Astrocyte of the spinal cord (primary cell): ENCODE results near the gene NXPH4.

Source experiments
- DNase-seq: peaks from one replicate; pipeline ENCODE4 v3.0.0; 2011; ENCODE audit warnings: low read depth, low spot score
- H3K4me3 ChIP-seq: 2 replicates; pipeline ENCODE4 v1.5.1; 2011; ENCODE audit warnings: low read depth, mild to moderate bottlenecking, low read length, moderate library complexity
- in situ Hi-C: cut with HindIII; loops from 2 replicates; pipeline ENCODE4 v1.10.0; 2017; ENCODE audit warnings: low sequenced_read_pairs
- TF ChIP-seq, protein P1 (sequence below): IDR thresholded peaks from 2 replicates; pipeline ENCODE4 v1.5.1; 2012; ENCODE audit warnings: low read depth, mild to moderate bottlenecking, low read length, inconsistent platforms

Gene NXPH4

GRCh38 chr12:57224278-57224972, 7.8 kb downstream of the NXPH4 start:
- TF ChIP-seq, protein P1, sequence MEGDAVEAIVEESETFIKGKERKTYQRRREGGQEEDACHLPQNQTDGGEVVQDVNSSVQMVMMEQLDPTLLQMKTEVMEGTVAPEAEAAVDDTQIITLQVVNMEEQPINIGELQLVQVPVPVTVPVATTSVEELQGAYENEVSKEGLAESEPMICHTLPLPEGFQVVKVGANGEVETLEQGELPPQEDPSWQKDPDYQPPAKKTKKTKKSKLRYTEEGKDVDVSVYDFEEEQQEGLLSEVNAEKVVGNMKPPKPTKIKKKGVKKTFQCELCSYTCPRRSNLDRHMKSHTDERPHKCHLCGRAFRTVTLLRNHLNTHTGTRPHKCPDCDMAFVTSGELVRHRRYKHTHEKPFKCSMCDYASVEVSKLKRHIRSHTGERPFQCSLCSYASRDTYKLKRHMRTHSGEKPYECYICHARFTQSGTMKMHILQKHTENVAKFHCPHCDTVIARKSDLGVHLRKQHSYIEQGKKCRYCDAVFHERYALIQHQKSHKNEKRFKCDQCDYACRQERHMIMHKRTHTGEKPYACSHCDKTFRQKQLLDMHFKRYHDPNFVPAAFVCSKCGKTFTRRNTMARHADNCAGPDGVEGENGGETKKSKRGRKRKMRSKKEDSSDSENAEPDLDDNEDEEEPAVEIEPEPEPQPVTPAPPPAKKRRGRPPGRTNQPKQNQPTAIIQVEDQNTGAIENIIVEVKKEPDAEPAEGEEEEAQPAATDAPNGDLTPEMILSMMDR, result no peak
- no peak for DNase-seq
- in situ Hi-C loops, result no loop called here

GRCh38 chr12:57224973-57225679, 8.5 kb downstream of the NXPH4 start:
- no peak overlapping the region for H3K4me3 ChIP-seq
- TF ChIP-seq, protein P1, result peak; percentile 48
- in situ Hi-C loops, result no loop called here
- no peak for DNase-seq

More at GRCh38 chr12:57224278-57224972, 7.8 kb downstream of the NXPH4 start:
- no peak overlapping the region for H3K4me3 ChIP-seq

DNA sequence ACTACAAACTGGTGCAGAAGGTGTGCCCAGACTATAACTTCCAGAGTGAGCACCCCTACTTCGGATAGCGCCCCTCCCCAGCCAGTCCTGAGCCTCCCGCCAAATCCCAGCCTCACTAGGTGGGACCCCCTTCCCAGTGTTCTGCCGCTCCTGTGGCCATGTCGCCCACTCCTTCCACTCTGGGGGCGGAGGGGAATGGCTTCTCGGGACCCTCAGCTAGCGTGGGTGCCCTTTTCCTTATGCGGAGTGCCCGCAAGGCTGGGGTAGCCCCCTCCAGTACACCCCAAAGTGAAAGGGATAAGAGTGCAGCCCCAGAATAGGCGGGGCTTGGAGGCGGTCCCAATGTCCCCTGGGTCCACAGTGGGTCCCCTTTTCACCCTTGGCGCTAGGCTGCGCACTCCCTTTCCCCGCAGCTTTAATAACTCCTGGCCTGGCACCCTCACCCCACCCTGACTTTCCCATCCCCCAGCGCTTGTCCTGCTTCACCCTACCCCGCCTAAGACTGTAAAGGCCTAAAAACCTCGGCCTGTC, 9.2 kb downstream of the NXPH4 start:
- H3K4me3 ChIP-seq, result no peak overlapping the region
- TF ChIP-seq, protein P1, result no peak
- in situ Hi-C loops, result no loop called here
- no peak for DNase-seq

DNA sequence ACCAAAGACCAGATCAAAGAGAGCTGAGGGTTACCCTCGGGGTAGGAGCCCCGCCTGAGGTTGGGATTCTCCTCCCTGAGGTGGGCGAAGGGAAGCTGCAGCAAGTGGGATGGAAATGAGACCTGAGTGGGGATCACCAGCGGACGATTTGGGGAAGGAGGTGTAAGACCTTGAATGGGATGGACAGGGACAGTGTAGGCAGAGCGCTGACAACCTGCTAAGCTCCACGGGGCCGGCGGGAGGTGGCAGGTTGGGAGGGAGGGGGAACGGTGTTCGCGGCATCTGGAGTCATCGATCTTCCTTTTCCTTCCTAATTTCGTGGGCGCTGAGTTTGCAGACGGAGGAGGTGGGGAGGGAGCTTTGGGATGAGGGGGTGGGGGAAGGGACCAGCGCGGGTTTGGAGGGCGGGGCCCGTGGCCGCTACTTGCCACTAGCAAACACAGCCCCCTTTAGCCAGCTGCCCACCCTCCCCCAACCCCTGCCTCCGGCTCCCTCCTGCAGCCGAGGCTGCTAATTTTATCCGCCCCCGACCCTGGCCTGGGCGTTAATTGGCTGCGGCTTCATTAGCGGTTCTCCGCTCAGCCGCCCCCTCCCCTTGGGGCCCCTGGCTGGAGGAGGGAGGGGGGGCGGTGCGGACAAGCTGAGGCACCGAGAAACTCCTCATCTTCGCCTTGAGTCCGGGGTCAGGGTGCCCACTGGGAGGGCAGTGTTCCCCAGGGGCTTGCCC, 10.2 kb downstream of the NXPH4 start:
- in situ Hi-C loops, result no loop called here
- no peak overlapping the region for H3K4me3 ChIP-seq
- TF ChIP-seq, protein P1, result no peak
- DNase-seq, result no peak

- TF ChIP-seq, protein P1, result no peak
- no peak overlapping the region for H3K4me3 ChIP-seq
- in situ Hi-C loops, result no loop called here
- DNase-seq, result no peak
These were observed 10.9 kb downstream of the NXPH4 start for GRCh38 chr12:57227315-57228115.
